ENCODE measurements around the gene ADAM10. TPM values are rescaled to one million over a fixed set of nuclear protein-coding genes. Genes with fewer than 3 reads are reported as not detected.

Gene ADAM10
- total RNA-seq, 6 experiments from 2014 or later, result 155 to 227 (median 196) TPM

- Mint-ChIP-seq H3K27ac (no peak overlapping the region), H3K4me3 (no peak overlapping the region), H3K36me3 (ENCODE audit: low read depth) (no peaks in the 10 kb centered on the region), H3K9me3 (no peaks in the 10 kb centered on the region), H3K27me3 (ENCODE audit: insufficient read depth) (peaks cover 18% of the 10 kb centered on the region; the same call in 1 of the 2 replicates), H3K4me1 (ENCODE audit: low read depth) (peaks cover 35% of the 10 kb centered on the region)
- no peak for DNase-seq
- no peak for TF ChIP-seq CTCF (IDR thresholded peaks at IDR 0.05)
Observed at GRCh38 chr15:58553365-58553918, 196.1 kb downstream of the ADAM10 start.

GRCh38 chr15:58552505-58553364, 196.8 kb downstream of the ADAM10 start:
- TF ChIP-seq CTCF (IDR thresholded peaks at IDR 0.05), result no peak
- Mint-ChIP-seq H3K36me3 (ENCODE audit: low read depth) (no peaks in the 10 kb centered on the region), H3K27me3 (ENCODE audit: insufficient read depth) (peaks cover 18% of the 10 kb centered on the region; the same call in 1 of the 2 replicates), H3K4me1 (ENCODE audit: low read depth) (peaks cover 42% of the 10 kb centered on the region), H3K27ac (no peak overlapping the region), H3K4me3 (no peak overlapping the region), H3K9me3 (no peaks in the 10 kb centered on the region)
- no peak for DNase-seq

GRCh38 chr15:58551764-58552504, 197.6 kb downstream of the ADAM10 start:
- peak overlapping the region; percentile 66 for H3K4me3 Mint-ChIP-seq

GRCh38 chr15:58551084-58551763, 198.3 kb downstream of the ADAM10 start:
- Mint-ChIP-seq H3K9me3 (no peaks in the 10 kb centered on the region), H3K4me3 (peak overlapping the region; percentile 66), H3K27me3 (ENCODE audit: insufficient read depth) (peaks cover 18% of the 10 kb centered on the region), H3K36me3 (ENCODE audit: low read depth) (no peaks in the 10 kb centered on the region), H3K27ac (peak overlapping the region; percentile 46), H3K4me1 (ENCODE audit: low read depth) (peaks cover 57% of the 10 kb centered on the region)
- DNase-seq, result no peak
- TF ChIP-seq CTCF (IDR thresholded peaks at IDR 0.05), result no peak

More at GRCh38 chr15:58551764-58552504, 197.6 kb downstream of the ADAM10 start:
- Mint-ChIP-seq H3K4me1 (ENCODE audit: low read depth) (peaks cover 50% of the 10 kb centered on the region), H3K36me3 (ENCODE audit: low read depth) (no peaks in the 10 kb centered on the region), H3K9me3 (no peaks in the 10 kb centered on the region), H3K27ac (peak overlapping the region; percentile 46), H3K27me3 (ENCODE audit: insufficient read depth) (peaks cover 18% of the 10 kb centered on the region; the same call in 1 of the 2 replicates)
- peak; percentile 90 for DNase-seq
- TF ChIP-seq CTCF (IDR thresholded peaks at IDR 0.05), result no peak

GRCh38 chr15:58549785-58550074, 199.8 kb downstream of the ADAM10 start:
- no peak for DNase-seq
- Mint-ChIP-seq H3K27me3 (ENCODE audit: insufficient read depth) (peaks cover 10% of the 10 kb centered on the region), H3K36me3 (ENCODE audit: low read depth) (no peaks in the 10 kb centered on the region), H3K4me3 (no peak overlapping the region), H3K9me3 (no peaks in the 10 kb centered on the region), H3K27ac (no peak overlapping the region), H3K4me1 (ENCODE audit: low read depth) (peaks cover 64% of the 10 kb centered on the region)
- no peak for TF ChIP-seq CTCF (IDR thresholded peaks at IDR 0.05)
